C4-2B (cell line): ENCODE data around the gene EGR4.
A peak's percentile ranks its signal among the peaks of the same experiment; 100 is the strongest.

ENCODE experiments used
- H3K27ac ChIP-seq: fragments of 450-650 bp; 2 replicates; pipeline ENCODE4 v1.5.1; 2017
- CTCF ChIP-seq: fragments of 450-650 bp; conservative IDR thresholded peaks from 2 replicates; pipeline ENCODE4 v1.5.1; 2017; ENCODE audit warnings: mild to moderate bottlenecking
- ZFX ChIP-seq: fragments of 450-650 bp; IDR thresholded peaks from 2 replicates; pipeline ENCODE4 v1.6.1; 2017

The EGR4 gene

GRCh38 chr2:73253400-73253799 is 39.9 kb downstream of the EGR4 start:
- TF ChIP-seq ZFX = no peak
- TF ChIP-seq CTCF = no peak

GRCh38 chr2:73252238-73253027 is 40.9 kb downstream of the EGR4 start:
- H3K27ac ChIP-seq = no peak overlapping the region
- TF ChIP-seq ZFX (no peak), CTCF (no peak)

More at GRCh38 chr2:73253400-73253799, 39.9 kb downstream of the EGR4 start:
- H3K27ac ChIP-seq = no peak overlapping the region

GRCh38 chr2:73250872-73251846 is 42.2 kb downstream of the EGR4 start:
- TF ChIP-seq CTCF (no peak), ZFX (no peak)
- no peak overlapping the region for H3K27ac ChIP-seq

GRCh38 chr2:73249636-73250035 is 43.7 kb downstream of the EGR4 start:
- TF ChIP-seq ZFX (no peak), CTCF (no peak)
- no peak overlapping the region for H3K27ac ChIP-seq

GRCh38 chr2:73246850-73247249 is 46.5 kb downstream of the EGR4 start:
- TF ChIP-seq CTCF (no peak), ZFX (no peak)
- no peak overlapping the region for H3K27ac ChIP-seq

GRCh38 chr2:73244580-73244979 is 48.8 kb downstream of the EGR4 start:
- TF ChIP-seq CTCF = no peak
- TF ChIP-seq ZFX = no peak
- 0 out of 2 replicates have a peak overlapping the region, but pooled peaks have one; percentile 13 for H3K27ac ChIP-seq
